ENCODE data around the gene FOXA1.

The FOXA1 gene

GRCh38 chr14:37553935-37554550 lies 41.0 kb downstream of the FOXA1 start:
- no peak for DNase-seq

- DNase-seq: no peak
Measured at GRCh38 chr14:37551119-37551518, 43.9 kb downstream of the FOXA1 start.

- DNase-seq: no peak
Measured at GRCh38 chr14:37550511-37550910, 44.5 kb downstream of the FOXA1 start.

- DNase-seq: no peak
Measured at GRCh38 chr14:37546621-37547447, 48.2 kb downstream of the FOXA1 start.

- DNase-seq: no peak
Measured at GRCh38 chr14:37545174-37545573, 49.9 kb downstream of the FOXA1 start.

- DNase-seq: no peak
Measured at GRCh38 chr14:37544407-37544806, 50.6 kb downstream of the FOXA1 start.

DNA sequence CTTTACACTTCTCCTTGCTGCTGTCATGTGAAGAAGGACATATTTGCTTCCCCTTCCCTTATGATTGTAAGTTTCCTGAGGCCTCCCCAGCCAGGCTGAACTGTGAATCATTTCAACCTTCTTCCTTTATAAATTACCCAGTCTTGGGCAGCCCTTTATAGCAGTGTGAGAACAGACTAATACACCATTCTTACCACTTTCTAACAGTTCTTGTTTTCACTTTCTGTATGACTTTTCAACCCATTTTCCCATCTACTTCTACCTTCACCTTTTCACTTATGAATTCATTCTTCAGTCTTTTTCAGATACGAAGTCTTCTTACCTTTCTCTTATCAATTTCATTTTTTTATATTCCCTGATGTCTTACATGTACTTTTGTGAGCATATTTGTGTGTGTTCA lies 55.1 kb downstream of the FOXA1 start:
- no peak for DNase-seq

Data from activated CD4-positive, alpha-beta T cell treated with anti-CD3 and anti-CD28 coated beads, Interleukin-10, Interleukin-2, amounts not matched to agents 100 ng/mL and 50 ng/mL, durations not matched to agents 16 hours and 8 hours (primary cell).